Astrocyte (in vitro differentiated cells and primary cell): ENCODE results near the gene CARD10. TPM values are rescaled to one million over a fixed set of nuclear protein-coding genes. Genes with fewer than 3 reads are reported as not detected.

Source experiments
- DNase-seq: peaks from one replicate; pipeline ENCODE4 v3.0.0-alpha.2; 2010; ENCODE audit warnings: low read depth
- FAIRE-seq: peaks from 2 replicates; lab custom pipeline; 2011; peaks lifted over from hg19 to GRCh38; lab: Jason Lieb, UNC
- H2AFZ ChIP-seq: 2 replicates; pipeline ENCODE4 v1.6.0; 2012; ENCODE audit warnings: low read depth, low read length, inconsistent platforms
- H3K27ac ChIP-seq: 2 replicates; pipeline ENCODE4 v1.5.1; 2011; ENCODE audit warnings: low read depth, low read length, inconsistent platforms
- H3K27me3 ChIP-seq: 2 replicates; pipeline ENCODE4 v1.6.0; 2011; ENCODE audit warnings: low read length, inconsistent platforms; ENCODE audit not compliant: insufficient read depth
- H3K36me3 ChIP-seq: 2 replicates; pipeline ENCODE4 v1.5.1; 2011; ENCODE audit warnings: low read length, inconsistent platforms; ENCODE audit not compliant: insufficient read depth
- H3K4me1 ChIP-seq: 2 replicates; pipeline ENCODE4 v1.5.1; 2011; ENCODE audit warnings: low read length, inconsistent platforms; ENCODE audit not compliant: insufficient read depth
- H3K4me2 ChIP-seq: 2 replicates; pipeline ENCODE4 v1.6.0; 2012; ENCODE audit warnings: low read length, inconsistent platforms
- H3K4me3 ChIP-seq: 2 replicates; pipeline ENCODE4 v1.5.1; 2011; ENCODE audit warnings: low read depth, mild to moderate bottlenecking, low read length, inconsistent platforms; ENCODE audit not compliant: insufficient read depth
- H3K79me2 ChIP-seq: 2 replicates; pipeline ENCODE4 v1.6.0; 2012; ENCODE audit warnings: mild to moderate bottlenecking, low read length, inconsistent platforms; ENCODE audit not compliant: insufficient read depth
- H3K9ac ChIP-seq: 2 replicates; pipeline ENCODE4 v1.6.0; 2012; ENCODE audit warnings: mild to moderate bottlenecking, low read length, inconsistent platforms
- H3K9me3 ChIP-seq: 2 replicates; pipeline ENCODE4 v1.5.1; 2012; ENCODE audit warnings: low read depth, mild to moderate bottlenecking, low read length, inconsistent platforms; ENCODE audit not compliant: insufficient read depth
- H4K20me1 ChIP-seq: 2 replicates; pipeline ENCODE4 v1.6.0; 2012; ENCODE audit warnings: low read length, inconsistent platforms; ENCODE audit not compliant: insufficient read depth
- H3K27ac Mint-ChIP-seq: one replicate; pipeline ENCODE4 v1.8.0; 2021; ENCODE audit warnings: mild to moderate bottlenecking, mixed read lengths; ENCODE audit not compliant: unreplicated experiment
- H3K27me3 Mint-ChIP-seq: one replicate; pipeline ENCODE4 v1.8.0; 2021; ENCODE audit warnings: low read depth, mixed read lengths; ENCODE audit not compliant: unreplicated experiment
- H3K36me3 Mint-ChIP-seq: one replicate; pipeline ENCODE4 v1.8.0; 2021; ENCODE audit warnings: low read depth, mixed read lengths; ENCODE audit not compliant: unreplicated experiment
- H3K4me1 Mint-ChIP-seq: one replicate; pipeline ENCODE4 v1.8.0; 2021; ENCODE audit warnings: low read depth, mixed read lengths; ENCODE audit not compliant: unreplicated experiment
- H3K4me3 Mint-ChIP-seq: one replicate; pipeline ENCODE4 v1.8.0; 2021; ENCODE audit warnings: mild to moderate bottlenecking, moderate library complexity, mixed read lengths; ENCODE audit not compliant: unreplicated experiment
- H3K9me3 Mint-ChIP-seq: one replicate; pipeline ENCODE4 v1.8.0; 2021; ENCODE audit warnings: mild to moderate bottlenecking, mixed read lengths; ENCODE audit not compliant: unreplicated experiment
- CTCF ChIP-seq: IDR thresholded peaks from 2 replicates; pipeline ENCODE4 v1.5.1; 2011; ENCODE audit warnings: low read depth, mild to moderate bottlenecking, inconsistent platforms, low read length, moderate library complexity; ENCODE audit not compliant: insufficient read depth
- EZH2 ChIP-seq: IDR thresholded peaks from 2 replicates; pipeline ENCODE4 v1.6.1; 2012; ENCODE audit warnings: mild to moderate bottlenecking, low read length, inconsistent platforms; ENCODE audit not compliant: insufficient read depth
- total RNA-seq: library from RNA; stranded (reverse); gene quantifications from 2 replicates; pipeline ENCODE4 v1.2.1, GENCODE V29; 2021

Gene CARD10
- total RNA-seq, 1 donor from 2014 or later: 22.6 TPM

- DNase-seq (no peak), FAIRE-seq (no peak)
- H3K36me3 Mint-ChIP-seq: no peaks in the 10 kb centered on the region
- Histone ChIP-seq H3K4me1 (peaks cover 5% of the 10 kb centered on the region), H3K36me3 (no peaks in the 10 kb centered on the region), H4K20me1 (no peaks in the 10 kb centered on the region), H3K4me2 (no peak overlapping the region), H3K27ac (no peak overlapping the region), H3K9ac (no peak overlapping the region), H3K79me2 (no peaks in the 10 kb centered on the region), H3K27me3 (no peaks in the 10 kb centered on the region), H3K4me3 (no peak overlapping the region), H2AFZ (no peak overlapping the region), H3K9me3 (no peaks in the 10 kb centered on the region)
- no peak for TF ChIP-seq EZH2
- no peak for TF ChIP-seq CTCF
- H3K9me3 Mint-ChIP-seq: no peaks in the 10 kb centered on the region
- peaks cover 39% of the 10 kb centered on the region for H3K27me3 Mint-ChIP-seq
- no peak overlapping the region for H3K4me3 Mint-ChIP-seq
- H3K27ac Mint-ChIP-seq: no peak overlapping the region
- H3K4me1 Mint-ChIP-seq: peaks cover 6% of the 10 kb centered on the region
Measured at GRCh38 chr22:37479196-37479595, 40.0 kb downstream of the CARD10 start.

GRCh38 chr22:37476389-37477329 is 42.6 kb downstream of the CARD10 start:
- Histone ChIP-seq H3K36me3 (no peaks in the 10 kb centered on the region), H3K4me3 (no peak overlapping the region), H3K79me2 (no peaks in the 10 kb centered on the region), H3K4me2 (no peak overlapping the region), H3K4me1 (no peaks in the 10 kb centered on the region), H3K27me3 (peaks cover 6% of the 10 kb centered on the region), H4K20me1 (no peaks in the 10 kb centered on the region), H3K9ac (no peak overlapping the region), H2AFZ (no peak overlapping the region), H3K27ac (no peak overlapping the region), H3K9me3 (no peaks in the 10 kb centered on the region)
- no peak for FAIRE-seq
- Mint-ChIP-seq H3K9me3 (no peaks in the 10 kb centered on the region), H3K27me3 (peaks cover 40% of the 10 kb centered on the region), H3K4me1 (no peaks in the 10 kb centered on the region), H3K36me3 (peaks cover 2% of the 10 kb centered on the region), H3K4me3 (no peak overlapping the region), H3K27ac (no peak overlapping the region)
- DNase-seq: no peak
- TF ChIP-seq CTCF (no peak), EZH2 (no peak)

GRCh38 chr22:37474447-37475090 is 44.6 kb downstream of the CARD10 start:
- no peak overlapping the region for H3K4me3 Mint-ChIP-seq
- H3K36me3 ChIP-seq: no peaks in the 10 kb centered on the region
- H3K4me3 ChIP-seq: no peak overlapping the region
- no peaks in the 10 kb centered on the region for H3K4me1 ChIP-seq
- H3K27ac Mint-ChIP-seq: peak overlapping the region; percentile 26
- no peak overlapping the region for H3K4me2 ChIP-seq
- H3K9me3 ChIP-seq: no peaks in the 10 kb centered on the region
- no peaks in the 10 kb centered on the region for H3K9me3 Mint-ChIP-seq
- DNase-seq (no peak), FAIRE-seq (no peak)
- no peak overlapping the region for H3K27ac ChIP-seq
- peaks cover 48% of the 10 kb centered on the region for H3K27me3 Mint-ChIP-seq
- no peak overlapping the region for H3K9ac ChIP-seq
- no peaks in the 10 kb centered on the region for H4K20me1 ChIP-seq
- TF ChIP-seq EZH2 (no peak), CTCF (no peak)
- H2AFZ ChIP-seq: no peak overlapping the region
- H3K27me3 ChIP-seq: peaks cover 6% of the 10 kb centered on the region
- peaks cover 10% of the 10 kb centered on the region for H3K36me3 Mint-ChIP-seq
- no peaks in the 10 kb centered on the region for H3K79me2 ChIP-seq
- peaks cover 7% of the 10 kb centered on the region for H3K4me1 Mint-ChIP-seq
